ENCODE measurements around the gene NRSN1. TPM values are rescaled to one million over a fixed set of nuclear protein-coding genes. Genes with fewer than 3 reads are reported as not detected.

Gene NRSN1
- total and polyA plus RNA-seq, 2 of the 13 experiments (the other 11 are each of a cell fraction or from before 2014, with no cell fraction given), result not detected

DNA sequence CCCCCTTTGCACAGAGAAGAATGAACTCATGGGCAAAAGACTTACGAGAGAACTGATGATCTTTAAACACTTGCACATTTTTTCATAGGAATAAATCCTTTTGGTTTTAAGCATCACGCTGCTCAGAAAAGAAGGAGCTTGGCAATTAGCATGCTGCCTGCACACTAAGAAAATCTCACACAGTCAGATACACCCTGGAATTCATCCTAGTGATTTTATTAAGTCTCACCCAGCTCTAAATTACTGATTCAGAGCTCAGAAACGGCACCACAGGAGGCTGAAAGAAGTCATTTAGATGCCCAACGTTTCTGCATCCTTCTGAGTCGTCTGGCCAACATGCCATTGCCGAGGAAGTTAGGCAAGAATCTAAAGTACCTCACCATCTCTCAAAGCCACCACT, 18.0 kb upstream of the NRSN1 start:
- no peak for TF ChIP-seq SMARCE1 (IDR thresholded peaks at IDR 0.05; ENCODE audit: borderline replicate concordance)
- no peak for TF ChIP-seq KLF6 (CRISPR knock-in tag; IDR thresholded peaks at IDR 0.05)
- TF ChIP-seq ZBTB1 (CRISPR knock-in tag; IDR thresholded peaks at IDR 0.05; ENCODE audit: borderline replicate concordance), result no peak
- no peak for TF ChIP-seq ZNF614 (CRISPR knock-in tag; IDR thresholded peaks at IDR 0.05; ENCODE audit: borderline replicate concordance)
- TF ChIP-seq ZEB1 (IDR thresholded peaks at IDR 0.05; ENCODE audit: insufficient replicate concordance, low read depth), result no peak
- TF ChIP-seq, protein P1, sequence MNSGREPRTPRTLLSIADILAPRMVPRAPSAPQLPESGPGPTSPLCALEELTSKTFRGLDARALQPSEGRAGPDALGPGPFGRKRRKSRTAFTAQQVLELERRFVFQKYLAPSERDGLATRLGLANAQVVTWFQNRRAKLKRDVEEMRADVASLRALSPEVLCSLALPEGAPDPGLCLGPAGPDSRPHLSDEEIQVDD (CRISPR knock-in tag; IDR thresholded peaks at IDR 0.05; ENCODE audit: borderline replicate concordance), result no peak
- TF ChIP-seq, protein P2, sequence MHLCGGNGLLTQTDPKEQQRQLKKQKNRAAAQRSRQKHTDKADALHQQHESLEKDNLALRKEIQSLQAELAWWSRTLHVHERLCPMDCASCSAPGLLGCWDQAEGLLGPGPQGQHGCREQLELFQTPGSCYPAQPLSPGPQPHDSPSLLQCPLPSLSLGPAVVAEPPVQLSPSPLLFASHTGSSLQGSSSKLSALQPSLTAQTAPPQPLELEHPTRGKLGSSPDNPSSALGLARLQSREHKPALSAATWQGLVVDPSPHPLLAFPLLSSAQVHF (CRISPR knock-in tag; IDR thresholded peaks at IDR 0.05), result no peak
- TF ChIP-seq, protein P3, sequence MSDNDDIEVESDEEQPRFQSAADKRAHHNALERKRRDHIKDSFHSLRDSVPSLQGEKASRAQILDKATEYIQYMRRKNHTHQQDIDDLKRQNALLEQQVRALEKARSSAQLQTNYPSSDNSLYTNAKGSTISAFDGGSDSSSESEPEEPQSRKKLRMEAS (IDR thresholded peaks at IDR 0.05), result no peak
- TF ChIP-seq, protein P4, sequence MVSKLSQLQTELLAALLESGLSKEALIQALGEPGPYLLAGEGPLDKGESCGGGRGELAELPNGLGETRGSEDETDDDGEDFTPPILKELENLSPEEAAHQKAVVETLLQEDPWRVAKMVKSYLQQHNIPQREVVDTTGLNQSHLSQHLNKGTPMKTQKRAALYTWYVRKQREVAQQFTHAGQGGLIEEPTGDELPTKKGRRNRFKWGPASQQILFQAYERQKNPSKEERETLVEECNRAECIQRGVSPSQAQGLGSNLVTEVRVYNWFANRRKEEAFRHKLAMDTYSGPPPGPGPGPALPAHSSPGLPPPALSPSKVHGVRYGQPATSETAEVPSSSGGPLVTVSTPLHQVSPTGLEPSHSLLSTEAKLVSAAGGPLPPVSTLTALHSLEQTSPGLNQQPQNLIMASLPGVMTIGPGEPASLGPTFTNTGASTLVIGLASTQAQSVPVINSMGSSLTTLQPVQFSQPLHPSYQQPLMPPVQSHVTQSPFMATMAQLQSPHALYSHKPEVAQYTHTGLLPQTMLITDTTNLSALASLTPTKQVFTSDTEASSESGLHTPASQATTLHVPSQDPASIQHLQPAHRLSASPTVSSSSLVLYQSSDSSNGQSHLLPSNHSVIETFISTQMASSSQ (IDR thresholded peaks at IDR 0.05; ENCODE audit: low read depth), result no peak
- TF ChIP-seq, protein P4 (CRISPR knock-in tag; IDR thresholded peaks at IDR 0.05; ENCODE audit: borderline replicate concordance), result no peak
- Histone ChIP-seq H3K36me3 (replicated peaks in 1 of 2; ENCODE audit: control insufficient read depth in 1 of 2, insufficient read depth in 2 of 2, low read length in 2 of 2) (no peaks in the 10 kb centered on the region), H2AFZ (ENCODE audit: low read length) (no peak overlapping the region), H3K27me3 (ENCODE audit: control insufficient read depth in 1 of 2, insufficient read depth in 2 of 2, low read length in 2 of 2) (no peaks in the 10 kb centered on the region), H3K4me3 (replicated peaks in 1 of 3; ENCODE audit: insufficient read depth in 1 of 3, low read depth in 2 of 3, low read length in 3 of 3) (no peak overlapping the region), H3K27ac (ENCODE audit: extremely low read length, insufficient read depth, low read length) (no peak overlapping the region), H3K9ac (ENCODE audit: insufficient read depth, low read depth, low read length) (no peak overlapping the region), H4K20me1 (ENCODE audit: insufficient read depth, low read length) (no peaks in the 10 kb centered on the region), H3K9me3 (ENCODE audit: low read length) (no peaks in the 10 kb centered on the region), H3K79me2 (ENCODE audit: insufficient read depth, low read length) (no peaks in the 10 kb centered on the region), H3K4me1 (ENCODE audit: insufficient read depth, low read length) (no peaks in the 10 kb centered on the region), H3K4me2 (ENCODE audit: low read depth, low read length) (no peak overlapping the region)
- DNase-seq (ENCODE audit: low spot score), result no peak
- ChIA-PET POLR2A (no interaction called here), CTCF (ENCODE audit: low intra/inter-chr PET ratio, low total read pairs) (no interaction called here)
- BruUV-seq (replicated peaks), result no TSS peak
- in situ Hi-C loops (cut with HindIII; ENCODE audit: extremely low pct_ligation_motif_present, low pct_unique_long_range_greater_than_20kb), result no loop called here
- intact Hi-C loops (cut with micrococcal nuclease; ENCODE audit: unreplicated experiment), result no loop called here
- WGBS (ENCODE audit: low lambda C conversion rate), result 2% methylated on average over 6 of the region's 6 CpGs
- no peak for ATAC-seq
- no peak for FAIRE-seq
